NCI-H1105 treated with DMSO at 0.1 percent for 48 hours (cell line): Measurements from ENCODE around the gene GLRX5.

ENCODE experiments used
- DNase-seq: peaks from one replicate; lab custom pipeline; 2025; lab: John Stamatoyannopoulos, UW

Gene GLRX5

DNA sequence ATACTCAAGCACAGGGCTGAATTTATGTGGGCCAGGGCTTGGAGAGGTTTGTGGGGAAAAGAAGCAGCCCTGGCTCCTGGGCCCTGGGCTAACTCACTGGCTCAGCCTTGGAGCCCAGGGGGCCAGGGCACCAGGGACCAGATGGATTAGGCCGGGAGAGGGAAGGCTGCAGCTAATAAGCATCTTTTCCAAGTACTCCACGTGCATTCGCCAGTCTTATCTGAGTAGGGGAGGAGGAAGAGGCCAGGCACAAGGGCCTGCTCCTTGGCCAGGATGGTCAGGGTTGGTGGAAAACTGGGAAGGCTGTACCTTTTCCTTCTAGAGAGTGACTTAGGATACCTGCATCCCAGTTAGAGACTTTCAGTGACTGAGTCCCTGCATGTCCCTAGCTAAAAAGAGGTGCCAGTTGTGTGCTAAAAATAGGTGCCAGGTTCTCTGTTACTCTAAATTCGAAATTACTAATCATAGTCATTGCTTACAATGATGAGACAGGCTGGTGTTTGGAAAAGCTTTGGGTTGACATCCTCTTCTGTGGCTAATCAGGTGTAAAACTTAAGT lies 1.3 kb downstream of the GLRX5 start:
- no peak for DNase-seq

GRCh38 chr14:95536671-95537070 lies 1.8 kb downstream of the GLRX5 start:
- no peak for DNase-seq

GRCh38 chr14:95537298-95538089 lies 2.6 kb downstream of the GLRX5 start:
- no peak for DNase-seq

DNA sequence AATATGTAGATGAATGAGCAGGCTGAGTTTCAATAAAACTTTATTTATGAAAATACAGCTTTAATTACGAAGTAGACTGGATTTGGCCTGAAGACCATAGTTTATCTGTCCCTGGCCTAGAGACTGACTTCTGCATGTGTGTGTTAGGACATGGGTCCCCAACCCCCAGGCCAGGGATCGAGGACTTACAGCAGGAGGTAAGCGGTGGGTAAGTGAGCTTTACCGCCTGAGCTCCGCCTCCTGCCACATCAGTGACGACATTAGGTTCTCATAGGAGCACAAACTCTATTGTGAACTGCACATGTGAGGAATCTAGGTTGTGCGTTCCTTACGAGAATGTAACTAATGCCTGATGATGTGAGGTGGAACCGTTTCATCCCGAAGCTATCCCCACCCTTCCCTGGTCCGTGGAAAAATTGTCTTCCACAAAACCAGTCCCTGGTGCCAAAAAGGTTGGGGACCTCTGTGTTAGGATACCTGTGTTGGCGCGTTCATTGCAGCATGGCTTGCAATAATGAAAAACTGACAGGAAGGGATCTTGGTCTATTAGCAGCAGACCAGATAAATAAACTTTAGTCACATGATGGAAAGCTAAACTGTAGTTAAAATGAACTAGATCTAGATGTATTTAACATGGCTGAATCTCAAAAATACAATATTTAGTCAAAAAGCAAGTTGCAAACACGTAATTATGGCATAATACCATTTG lies 4.1 kb downstream of the GLRX5 start:
- DNase-seq, result no peak

- DNase-seq, result no peak
Measured at GRCh38 chr14:95540236-95540855, 5.5 kb downstream of the GLRX5 start.

DNA sequence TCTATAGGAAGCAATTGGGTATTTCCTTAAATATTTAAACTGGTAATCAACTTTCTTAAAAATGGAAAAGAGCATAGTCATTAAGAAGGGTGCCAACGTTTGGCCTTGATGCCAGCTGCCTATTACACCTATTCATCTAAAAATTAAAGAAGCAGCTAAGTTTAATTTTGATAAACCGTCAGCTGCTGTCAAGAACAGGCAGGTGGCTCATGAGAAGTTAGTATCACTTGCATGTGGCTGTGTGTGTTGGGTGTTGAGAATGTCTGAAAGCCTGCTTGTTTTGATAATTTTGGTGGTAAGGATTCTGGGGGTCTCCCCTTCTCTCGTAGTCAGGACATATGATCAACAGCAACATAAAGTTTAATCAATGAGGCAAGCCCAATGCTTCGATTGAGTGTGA lies 6.5 kb downstream of the GLRX5 start:
- no peak for DNase-seq

GRCh38 chr14:95541932-95542930 lies 7.4 kb downstream of the GLRX5 start:
- DNase-seq, result no peak

- no peak for DNase-seq
Measured at GRCh38 chr14:95543021-95543420, 8.2 kb downstream of the GLRX5 start.

DNA sequence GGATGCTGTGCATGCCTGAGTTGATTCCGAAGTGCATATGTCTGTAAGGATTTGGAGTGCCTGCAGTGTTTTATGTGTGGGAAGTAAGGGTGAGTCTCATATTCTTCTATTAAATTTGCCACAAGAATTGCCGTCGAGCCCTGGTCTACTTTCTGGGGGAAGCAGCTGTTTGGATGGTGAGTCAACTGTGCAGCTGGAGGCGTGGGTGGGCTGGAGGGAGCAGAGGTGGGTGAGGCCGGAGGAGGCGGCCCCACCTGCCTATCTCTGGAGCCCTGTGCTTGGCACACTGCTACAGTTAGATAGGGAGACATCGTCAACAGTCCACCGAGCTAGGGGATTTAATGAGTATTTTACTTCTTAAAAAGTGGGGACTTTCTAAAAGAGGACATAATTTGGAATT lies 9.7 kb downstream of the GLRX5 start:
- no peak for DNase-seq

GRCh38 chr14:95545515-95546168 lies 10.8 kb downstream of the GLRX5 start:
- DNase-seq, result no peak

- DNase-seq, result no peak
Measured at GRCh38 chr14:95547272-95547625, 12.4 kb downstream of the GLRX5 start.

DNA sequence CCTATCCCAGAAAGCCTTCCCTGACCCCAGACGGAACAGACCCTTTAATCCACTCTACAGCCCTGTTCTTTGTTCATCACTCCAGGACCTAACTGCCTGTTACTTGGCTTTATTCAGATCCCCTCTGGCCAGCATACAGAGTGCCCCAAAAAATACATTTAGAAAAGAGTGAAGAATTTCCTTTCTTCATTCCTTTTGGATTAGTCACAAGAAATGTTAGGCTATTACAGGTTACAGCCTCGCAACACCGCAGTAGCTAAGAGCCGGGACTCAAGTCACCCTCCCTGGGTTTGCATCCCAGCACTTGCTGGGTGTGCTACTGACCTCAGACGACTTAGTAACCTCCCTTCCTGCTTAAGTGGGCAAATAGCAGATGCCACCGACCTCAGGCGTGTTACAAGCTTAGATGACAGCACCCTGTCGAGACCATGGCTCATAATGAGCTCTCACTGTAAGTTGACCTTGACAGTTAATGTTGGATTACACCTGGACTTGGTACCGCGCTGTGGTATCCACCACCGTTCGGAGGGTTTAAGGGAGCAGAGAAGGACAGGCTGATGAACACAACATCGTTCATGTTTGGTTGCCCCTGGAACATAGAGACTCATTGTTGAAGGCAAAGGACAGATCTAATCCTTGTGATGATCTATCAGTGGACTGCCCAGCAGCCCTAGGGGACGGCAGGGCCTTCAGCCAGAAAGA lies 12.9 kb downstream of the GLRX5 start:
- no peak for DNase-seq

DNA sequence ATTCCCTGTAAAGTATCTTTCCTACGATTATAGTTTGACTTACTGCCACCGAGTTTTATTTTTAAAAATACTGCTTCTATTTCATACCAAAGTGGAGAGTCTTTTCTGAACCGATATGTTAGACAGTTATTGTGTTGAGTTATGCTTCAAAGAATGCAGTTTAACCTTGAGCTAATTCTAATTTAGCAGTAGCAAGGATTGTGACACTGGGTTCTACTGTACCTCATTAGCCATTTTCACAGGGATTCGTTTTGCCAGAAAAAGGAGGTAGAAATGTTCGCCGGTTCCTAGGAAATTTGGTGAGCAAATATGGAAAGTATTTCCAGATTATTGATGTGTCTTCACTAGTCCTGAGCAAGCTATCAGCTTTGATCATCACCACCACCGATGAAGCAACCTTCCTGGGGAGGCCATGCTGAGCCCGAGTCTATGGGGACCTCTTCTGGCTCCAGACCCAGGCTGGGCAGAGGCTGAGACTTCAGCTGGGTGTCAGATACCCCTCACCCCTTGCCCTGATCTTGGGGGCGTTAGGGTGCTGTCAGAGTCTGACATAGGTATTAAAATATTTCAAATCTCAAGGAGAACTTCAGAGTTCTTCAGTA lies 13.6 kb downstream of the GLRX5 start:
- no peak for DNase-seq

DNA sequence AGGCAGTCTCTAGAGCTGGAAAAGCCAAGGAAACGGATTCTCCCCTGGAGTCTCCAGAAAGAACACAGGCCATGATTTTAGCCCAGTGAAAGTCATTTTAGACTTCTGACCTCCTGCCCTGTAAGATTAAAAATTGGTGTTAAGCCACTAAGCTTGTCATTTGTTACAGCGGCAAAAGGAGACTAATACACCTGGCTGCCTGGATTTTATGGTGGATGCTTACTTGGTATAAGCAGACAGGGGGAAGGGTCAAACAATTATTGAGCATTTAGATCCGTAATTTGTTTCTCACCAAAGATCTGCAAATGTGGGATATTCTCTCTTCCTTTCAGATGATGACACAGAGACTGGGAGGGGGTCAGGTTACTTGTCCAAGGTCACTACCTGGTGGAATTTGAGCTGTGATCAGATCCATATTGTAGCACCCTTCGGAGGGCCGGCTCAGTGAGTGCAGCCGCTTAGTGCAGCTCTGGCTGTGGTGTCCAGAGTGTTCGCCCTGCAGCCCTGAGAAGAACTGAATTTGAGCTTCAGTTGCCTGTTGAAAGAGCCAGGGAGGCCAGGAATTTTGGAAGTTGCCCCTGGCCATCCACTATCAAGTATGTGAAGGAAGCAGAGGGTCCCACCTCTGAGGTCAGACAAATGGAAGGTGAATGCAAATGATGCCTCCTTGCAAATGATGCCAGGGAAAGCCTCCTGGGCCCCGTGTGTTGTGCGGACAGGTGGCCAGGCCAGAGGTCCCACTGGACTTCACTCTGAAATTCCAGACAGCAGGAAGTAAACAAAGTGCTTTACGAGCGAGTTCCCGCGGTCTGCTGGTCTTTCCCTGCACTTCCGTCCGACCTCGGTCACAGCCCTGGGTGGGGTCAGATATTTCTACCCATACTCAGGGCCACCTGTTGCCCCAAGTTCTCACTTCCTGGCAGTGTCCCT lies 15.1 kb downstream of the GLRX5 start:
- DNase-seq, result no peak

DNA sequence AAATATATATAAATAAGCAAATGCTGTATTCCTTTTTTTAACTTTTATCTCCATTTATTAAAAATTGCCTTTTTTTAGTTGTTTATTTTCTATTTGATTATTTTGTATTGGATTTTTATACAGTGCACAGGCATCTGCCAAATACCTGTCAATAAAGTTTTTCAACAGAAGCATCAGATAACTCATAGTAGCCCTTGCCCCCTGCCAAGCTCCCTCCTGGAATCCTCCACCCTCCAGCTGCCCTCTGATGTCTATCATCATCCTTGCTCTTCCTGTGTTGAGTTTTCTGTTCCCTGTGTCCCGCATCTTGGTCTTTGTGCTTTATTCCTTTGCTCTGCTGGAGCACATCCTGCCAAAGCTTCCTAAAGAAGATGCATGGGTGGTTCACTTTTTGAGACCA lies 16.6 kb downstream of the GLRX5 start:
- DNase-seq, result no peak

GRCh38 chr14:95553141-95553540 lies 18.3 kb downstream of the GLRX5 start:
- no peak for DNase-seq

- DNase-seq, result no peak
Measured at GRCh38 chr14:95555053-95555452, 20.2 kb downstream of the GLRX5 start.

DNA sequence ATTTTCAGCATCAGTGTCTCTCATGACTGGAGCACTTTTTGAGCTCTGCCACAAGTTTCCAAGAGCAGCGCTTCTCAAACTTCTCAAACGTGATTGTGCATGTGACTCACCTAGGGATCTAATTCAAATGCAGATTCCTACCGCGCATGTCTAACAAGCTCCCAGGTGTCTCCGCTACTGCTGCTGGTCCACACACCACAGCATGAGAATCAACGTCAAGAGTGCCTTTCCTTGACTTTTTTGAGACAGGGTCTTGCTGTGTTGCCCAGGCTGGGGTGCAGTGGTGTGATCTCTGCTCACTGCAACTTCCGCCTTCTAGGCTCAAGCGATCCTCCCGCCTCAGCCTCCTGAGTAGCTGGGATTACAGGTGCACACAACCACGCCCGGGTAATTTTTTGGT lies 22.4 kb downstream of the GLRX5 start:
- DNase-seq, result no peak

DNA sequence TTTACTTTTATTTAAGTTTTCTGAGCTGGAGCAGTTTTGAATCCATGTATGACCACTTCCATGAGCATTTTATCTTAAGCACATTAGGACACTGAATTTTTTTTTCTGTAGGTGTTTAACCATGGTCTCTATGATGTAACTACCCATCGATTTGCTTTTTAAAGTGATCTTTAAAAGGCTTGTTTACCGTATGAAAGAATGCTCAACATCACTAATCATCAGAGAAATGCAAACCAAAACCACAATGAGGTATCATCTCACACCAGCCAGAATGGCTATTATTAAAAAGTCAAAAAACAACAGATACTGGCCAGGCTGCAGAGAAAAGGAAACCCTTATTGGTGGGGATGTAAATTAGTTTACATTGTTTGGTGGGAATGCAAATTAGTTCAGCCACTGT lies 23.0 kb downstream of the GLRX5 start:
- DNase-seq, result no peak
